ENCODE measurements around the gene RPUSD4.

RPUSD4 gene

DNA sequence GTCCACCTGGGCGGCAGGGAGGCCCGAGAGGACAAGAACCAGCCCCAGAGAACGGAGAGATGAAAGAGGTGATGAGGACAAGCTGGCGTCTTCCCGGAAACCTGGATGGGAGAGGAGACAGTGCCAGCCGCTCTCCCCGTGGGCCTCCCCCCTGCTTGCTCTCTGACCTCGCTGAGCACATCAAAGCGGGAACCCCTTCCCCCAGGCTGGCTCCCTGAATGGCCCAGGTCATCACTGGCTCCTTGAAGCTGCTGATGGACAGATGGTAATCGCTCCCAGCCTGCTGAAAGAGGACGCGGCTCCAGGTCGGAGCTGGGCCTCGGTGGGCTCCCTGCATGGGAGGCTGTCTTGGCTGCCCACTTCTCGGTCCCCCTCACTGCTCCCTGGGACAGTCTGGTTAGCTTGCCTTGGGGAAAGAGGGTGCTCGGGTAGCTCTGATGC is 18.4 kb downstream of the RPUSD4 start:
- Histone ChIP-seq H3K4me1 (ENCODE audit: control insufficient read depth, insufficient read depth, low read length) (no peaks in the 10 kb centered on the region), H3K27ac (ENCODE audit: insufficient read depth, low read depth, low read length, poor library complexity, severe bottlenecking) (no peak overlapping the region), H3K4me3 (ENCODE audit: insufficient read depth, low read depth, low read length) (no peak overlapping the region), H3K9me3 (ENCODE audit: control insufficient read depth, low read length) (no peaks in the 10 kb centered on the region), H3K27me3 (ENCODE audit: control insufficient read depth, insufficient read depth, low read length, poor library complexity, severe bottlenecking) (no peaks in the 10 kb centered on the region), H3K36me3 (ENCODE audit: control insufficient read depth, insufficient read depth, low read length) (peaks cover 33% of the 10 kb centered on the region)
- WGBS, 2 experiments = 83% methylated on average over 16 of the region's 16 CpGs

DNA sequence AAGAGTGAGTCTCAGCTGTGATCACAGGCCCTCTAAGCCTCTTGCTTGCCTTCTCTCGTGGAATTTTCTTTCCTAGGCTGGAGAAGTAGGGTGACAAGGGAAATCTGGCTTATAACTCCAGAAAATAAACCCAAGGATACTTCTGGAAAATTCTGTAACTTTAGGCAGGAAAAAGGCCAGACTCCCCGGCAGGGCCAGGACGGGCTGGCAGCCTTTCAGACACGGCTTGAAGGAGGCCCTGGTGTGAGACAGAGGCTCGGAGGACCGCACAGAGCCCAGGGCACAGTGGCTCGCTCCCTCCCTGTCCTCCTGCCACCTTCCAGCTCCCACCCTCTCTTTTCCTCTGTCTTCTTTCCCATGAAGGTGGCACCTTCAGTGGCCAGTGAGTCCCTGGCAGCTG is 19.1 kb downstream of the RPUSD4 start:
- peaks cover 26% of the 10 kb centered on the region for H3K36me3 ChIP-seq (ENCODE audit: control insufficient read depth, insufficient read depth, low read length)
- H3K4me1 ChIP-seq (ENCODE audit: control insufficient read depth, insufficient read depth, low read length) = no peaks in the 10 kb centered on the region
- no peaks in the 10 kb centered on the region for H3K9me3 ChIP-seq (ENCODE audit: control insufficient read depth, low read length)
- H3K27me3 ChIP-seq (ENCODE audit: control insufficient read depth, insufficient read depth, low read length, poor library complexity, severe bottlenecking) = no peaks in the 10 kb centered on the region
- no peak overlapping the region for H3K4me3 ChIP-seq (ENCODE audit: insufficient read depth, low read depth, low read length)
- H3K27ac ChIP-seq (ENCODE audit: insufficient read depth, low read depth, low read length, poor library complexity, severe bottlenecking) = no peak overlapping the region
- WGBS, 2 experiments = 95 to 96% methylated on average over 7 of the region's 7 CpGs

DNA sequence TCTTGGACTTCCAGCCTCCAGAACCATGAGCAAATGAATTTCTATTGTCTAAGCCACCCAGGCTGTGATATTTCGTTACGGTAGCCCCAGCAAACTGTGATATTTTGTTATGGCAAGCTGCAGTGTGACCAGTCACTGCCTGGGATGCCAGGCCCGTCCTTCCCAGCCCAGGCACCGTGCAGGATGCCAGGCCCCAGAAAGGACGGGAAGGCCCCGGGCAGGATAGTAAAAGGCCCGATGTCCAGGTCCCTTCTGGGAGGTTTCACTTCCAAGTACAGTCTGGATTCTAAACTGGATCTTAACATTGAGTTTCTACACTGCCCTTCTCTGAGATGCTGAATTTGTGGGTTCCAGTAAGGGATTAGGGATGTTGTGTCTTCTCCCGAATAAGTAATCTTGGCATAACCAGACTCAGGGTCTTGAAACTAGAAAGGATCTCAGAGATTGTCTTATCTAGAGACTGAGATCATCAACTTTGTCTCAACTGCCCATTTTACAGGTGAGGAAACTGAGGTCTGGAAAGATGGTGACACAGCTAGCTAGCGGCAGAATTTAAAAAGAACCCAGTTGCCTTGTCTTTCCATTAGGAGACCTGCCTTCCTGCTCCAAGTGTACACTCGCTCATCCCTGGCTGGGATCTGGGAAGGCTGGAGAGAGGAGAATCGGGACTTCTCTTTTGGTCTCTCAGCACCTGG is 19.9 kb downstream of the RPUSD4 start:
- WGBS, 2 experiments = 86 to 87% methylated on average over 11 of the region's 11 CpGs
- Histone ChIP-seq H3K4me1 (ENCODE audit: control insufficient read depth, insufficient read depth, low read length) (peaks cover 1% of the 10 kb centered on the region), H3K27ac (ENCODE audit: insufficient read depth, low read depth, low read length, poor library complexity, severe bottlenecking) (no peak overlapping the region), H3K36me3 (ENCODE audit: control insufficient read depth, insufficient read depth, low read length) (peaks cover 18% of the 10 kb centered on the region), H3K4me3 (ENCODE audit: insufficient read depth, low read depth, low read length) (no peak overlapping the region), H3K9me3 (ENCODE audit: control insufficient read depth, low read length) (no peaks in the 10 kb centered on the region), H3K27me3 (ENCODE audit: control insufficient read depth, insufficient read depth, low read length, poor library complexity, severe bottlenecking) (no peaks in the 10 kb centered on the region)

DNA sequence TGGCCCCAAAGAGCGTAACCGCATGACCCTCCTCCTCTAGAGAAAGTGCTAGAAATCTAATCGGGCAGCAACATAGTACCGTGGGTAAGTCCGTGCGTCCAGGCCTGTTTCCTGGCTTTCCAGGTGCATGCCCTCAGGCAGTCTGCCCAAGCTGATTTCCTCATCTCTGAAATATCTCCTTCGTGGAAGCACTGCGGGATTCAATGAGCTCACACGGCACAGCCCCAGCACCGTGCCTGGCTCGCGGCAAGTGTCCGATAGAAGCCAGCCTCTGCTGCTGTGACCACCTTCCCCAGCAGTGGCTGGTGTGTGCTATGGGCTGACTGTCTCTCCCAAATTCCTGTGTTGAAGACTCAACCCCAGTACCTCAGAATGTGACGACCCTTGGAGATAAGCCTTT is 20.7 kb downstream of the RPUSD4 start:
- Histone ChIP-seq H3K27me3 (ENCODE audit: control insufficient read depth, insufficient read depth, low read length, poor library complexity, severe bottlenecking) (no peaks in the 10 kb centered on the region), H3K27ac (ENCODE audit: insufficient read depth, low read depth, low read length, poor library complexity, severe bottlenecking) (no peak overlapping the region), H3K4me1 (ENCODE audit: control insufficient read depth, insufficient read depth, low read length) (peaks cover 9% of the 10 kb centered on the region), H3K4me3 (ENCODE audit: insufficient read depth, low read depth, low read length) (no peak overlapping the region), H3K36me3 (ENCODE audit: control insufficient read depth, insufficient read depth, low read length) (peaks cover 14% of the 10 kb centered on the region), H3K9me3 (ENCODE audit: control insufficient read depth, low read length) (no peaks in the 10 kb centered on the region)
- 95 to 97% methylated on average over 14 of the region's 14 CpGs for WGBS, 2 experiments

DNA sequence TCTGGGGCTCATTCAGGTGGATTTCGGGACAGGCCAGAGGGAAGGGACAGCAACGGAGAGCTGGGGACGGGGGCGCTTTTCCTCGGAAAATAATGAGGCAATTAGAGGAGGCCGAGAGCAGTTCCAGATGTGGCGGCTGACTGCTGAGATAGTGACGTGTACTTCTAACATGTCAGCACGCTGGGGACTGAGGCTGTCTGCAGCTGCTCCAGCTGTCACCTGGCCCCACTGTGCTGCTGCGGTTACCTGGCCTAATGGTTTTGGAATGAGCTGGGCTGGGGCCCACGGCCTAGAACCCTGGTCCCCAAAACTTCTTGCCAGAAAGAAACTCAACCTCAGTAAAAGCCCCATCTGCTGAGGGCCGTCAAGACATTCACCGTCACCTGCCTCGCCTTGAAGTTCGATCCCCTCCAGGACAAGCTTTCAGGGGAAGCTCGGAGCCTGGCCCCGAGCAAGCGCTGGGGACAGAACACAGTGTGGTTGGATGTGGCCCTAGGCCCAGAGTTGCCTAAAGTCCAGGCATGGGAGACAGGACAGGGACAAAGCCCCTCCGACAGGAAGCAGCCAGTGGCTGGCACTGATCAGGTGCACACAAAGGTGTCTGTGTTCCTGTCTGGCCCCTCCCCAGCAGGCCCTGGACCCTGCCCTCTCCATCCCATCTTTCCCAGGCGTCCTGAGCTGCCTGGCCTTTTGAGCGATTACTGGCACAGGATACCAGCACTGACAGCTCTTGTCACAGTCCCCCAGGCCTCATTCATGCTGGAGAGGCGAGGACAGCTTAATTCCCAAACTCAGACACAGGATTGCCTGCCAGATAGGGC is 22.1 kb downstream of the RPUSD4 start:
- Histone ChIP-seq H3K27me3 (ENCODE audit: control insufficient read depth, insufficient read depth, low read length, poor library complexity, severe bottlenecking) (no peaks in the 10 kb centered on the region), H3K27ac (ENCODE audit: insufficient read depth, low read depth, low read length, poor library complexity, severe bottlenecking) (no peak overlapping the region), H3K4me3 (ENCODE audit: insufficient read depth, low read depth, low read length) (no peak overlapping the region), H3K4me1 (ENCODE audit: control insufficient read depth, insufficient read depth, low read length) (peaks cover 19% of the 10 kb centered on the region), H3K9me3 (ENCODE audit: control insufficient read depth, low read length) (no peaks in the 10 kb centered on the region), H3K36me3 (ENCODE audit: control insufficient read depth, insufficient read depth, low read length) (peaks cover 5% of the 10 kb centered on the region)
- WGBS, 2 experiments = 86 to 88% methylated on average over 22 of the region's 22 CpGs

DNA sequence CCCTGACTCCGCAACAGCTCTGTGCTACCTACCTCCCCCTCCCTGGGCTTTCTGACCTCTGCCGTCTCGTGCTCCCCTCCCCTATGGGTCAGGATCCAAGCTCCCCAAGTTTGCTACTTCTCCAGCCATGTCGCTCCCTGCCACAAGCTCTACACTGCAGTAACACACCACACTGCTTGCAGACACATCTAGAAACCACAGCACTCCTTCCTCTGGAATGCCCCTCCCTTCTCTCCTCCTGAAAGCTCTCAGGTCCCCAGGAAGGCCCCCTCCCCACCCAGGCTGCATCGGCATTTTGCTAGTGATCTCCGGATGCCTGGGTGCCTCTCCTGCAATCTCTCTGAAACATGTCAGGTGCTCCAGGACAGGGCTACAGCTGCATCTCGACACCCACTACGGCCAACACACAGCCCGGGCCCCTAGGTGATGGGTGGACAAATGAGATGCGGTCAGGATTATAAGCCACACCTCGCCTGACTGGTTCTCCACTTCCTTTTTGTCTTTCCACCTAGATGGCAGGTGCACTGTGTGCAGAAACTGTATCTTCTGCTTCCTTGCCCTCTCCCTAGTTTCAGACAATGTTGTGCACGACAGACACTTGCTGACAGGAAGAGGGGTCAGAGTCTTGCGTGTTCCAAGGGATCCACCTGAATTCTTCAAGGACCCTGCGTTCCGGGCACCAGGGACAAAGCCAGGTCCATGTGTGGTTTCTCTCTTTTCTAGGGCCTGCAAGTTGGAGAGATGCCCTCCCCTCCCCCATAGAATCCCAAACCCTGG is 22.9 kb downstream of the RPUSD4 start:
- H3K27me3 ChIP-seq (ENCODE audit: control insufficient read depth, insufficient read depth, low read length, poor library complexity, severe bottlenecking) = no peaks in the 10 kb centered on the region
- peaks cover 19% of the 10 kb centered on the region for H3K4me1 ChIP-seq (ENCODE audit: control insufficient read depth, insufficient read depth, low read length)
- WGBS, 2 experiments = 86 to 88% methylated on average over 15 of the region's 15 CpGs
- H3K9me3 ChIP-seq (ENCODE audit: control insufficient read depth, low read length) = no peaks in the 10 kb centered on the region
- H3K36me3 ChIP-seq (ENCODE audit: control insufficient read depth, insufficient read depth, low read length) = peaks cover 5% of the 10 kb centered on the region
- no peak overlapping the region for H3K27ac ChIP-seq (ENCODE audit: insufficient read depth, low read depth, low read length, poor library complexity, severe bottlenecking)
- no peak overlapping the region for H3K4me3 ChIP-seq (ENCODE audit: insufficient read depth, low read depth, low read length)

DNA sequence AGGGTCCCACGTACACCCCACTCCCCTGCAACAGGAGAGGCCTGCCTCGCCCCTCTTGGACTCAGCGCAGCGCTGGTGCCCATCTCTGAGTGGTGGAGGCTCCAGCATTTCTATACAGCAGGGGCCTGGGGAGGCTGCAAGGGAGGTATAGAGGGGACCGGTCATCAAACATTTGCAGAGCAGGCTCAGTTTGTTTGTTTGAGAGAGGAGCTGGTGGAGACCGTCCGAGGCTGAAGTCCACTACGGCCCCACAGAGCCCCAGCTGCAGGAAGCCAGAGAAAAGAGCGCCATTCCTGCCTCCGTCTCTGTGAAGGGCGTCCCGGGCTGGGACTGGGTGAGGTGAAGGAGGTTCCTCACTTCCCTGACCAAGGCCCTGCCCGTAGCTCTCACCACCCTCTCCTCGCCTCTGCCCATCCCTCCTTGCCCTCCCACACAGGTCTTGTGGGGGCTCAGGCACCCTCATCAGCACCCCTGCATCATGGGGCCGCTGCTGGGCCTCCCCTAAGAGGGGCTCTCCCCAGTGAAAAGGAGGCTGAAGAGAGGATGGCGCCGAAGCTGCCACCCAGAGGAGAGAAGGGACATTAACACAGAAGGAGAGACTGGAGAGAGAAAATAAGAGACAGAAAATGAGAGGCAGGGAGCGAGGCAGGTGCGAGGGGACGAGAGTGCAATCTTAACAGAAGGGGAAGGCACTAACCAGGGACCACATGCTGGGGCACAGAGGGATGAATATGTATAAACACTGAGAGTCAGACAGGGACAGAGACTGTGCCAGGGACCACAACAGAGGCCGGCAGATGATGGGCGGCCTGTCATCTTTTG is 24.5 kb downstream of the RPUSD4 start:
- Histone ChIP-seq H3K9me3 (ENCODE audit: control insufficient read depth, low read length) (no peaks in the 10 kb centered on the region), H3K4me1 (ENCODE audit: control insufficient read depth, insufficient read depth, low read length) (peaks cover 19% of the 10 kb centered on the region), H3K27me3 (ENCODE audit: control insufficient read depth, insufficient read depth, low read length, poor library complexity, severe bottlenecking) (no peaks in the 10 kb centered on the region), H3K36me3 (ENCODE audit: control insufficient read depth, insufficient read depth, low read length) (peaks cover under 1% of the 10 kb centered on the region), H3K4me3 (ENCODE audit: insufficient read depth, low read depth, low read length) (no peak overlapping the region), H3K27ac (ENCODE audit: insufficient read depth, low read depth, low read length, poor library complexity, severe bottlenecking) (no peak overlapping the region)
- 78 to 80% methylated on average over 22 of the region's 22 CpGs for WGBS, 2 experiments

DNA sequence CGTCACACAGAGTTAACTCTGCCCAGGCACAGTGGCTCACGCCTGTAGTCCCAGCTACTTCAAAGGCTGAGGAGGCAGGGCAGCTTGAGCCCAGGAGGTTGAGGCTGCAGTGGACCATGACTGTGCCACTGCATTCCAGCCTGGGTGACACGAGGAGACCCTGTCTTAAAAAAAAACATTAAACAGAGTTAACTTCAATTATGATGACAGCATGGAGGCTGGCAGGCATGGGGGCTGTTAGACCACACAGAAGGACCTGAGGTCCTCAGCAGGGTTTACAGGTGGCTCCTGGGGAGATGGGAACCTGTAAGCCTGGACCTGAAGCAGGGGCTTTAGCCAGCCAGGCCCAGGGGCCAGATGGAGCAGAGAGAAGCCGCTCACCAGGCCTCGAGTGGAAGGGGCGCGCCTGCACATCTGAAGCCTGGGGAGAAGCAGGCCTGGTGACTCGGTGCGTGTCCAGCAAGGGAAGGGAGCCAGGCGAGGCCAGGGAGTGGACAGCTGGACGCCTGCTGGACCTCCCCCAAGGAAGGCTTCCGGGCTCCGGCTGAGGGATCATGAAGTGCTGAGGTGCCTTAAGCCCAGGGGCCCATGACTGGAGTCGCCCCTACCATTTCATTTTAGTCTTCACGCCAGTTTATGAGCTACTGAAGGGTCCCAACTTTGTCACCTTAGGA is 25.3 kb downstream of the RPUSD4 start:
- no peaks in the 10 kb centered on the region for H3K9me3 ChIP-seq (ENCODE audit: control insufficient read depth, low read length)
- no peak overlapping the region for H3K4me3 ChIP-seq (ENCODE audit: insufficient read depth, low read depth, low read length)
- WGBS, 2 experiments = 90% methylated on average over 15 of the region's 15 CpGs
- H3K4me1 ChIP-seq (ENCODE audit: control insufficient read depth, insufficient read depth, low read length) = peaks cover 19% of the 10 kb centered on the region
- H3K36me3 ChIP-seq (ENCODE audit: control insufficient read depth, insufficient read depth, low read length) = no peaks in the 10 kb centered on the region
- no peaks in the 10 kb centered on the region for H3K27me3 ChIP-seq (ENCODE audit: control insufficient read depth, insufficient read depth, low read length, poor library complexity, severe bottlenecking)
- H3K27ac ChIP-seq (ENCODE audit: insufficient read depth, low read depth, low read length, poor library complexity, severe bottlenecking) = no peak overlapping the region

DNA sequence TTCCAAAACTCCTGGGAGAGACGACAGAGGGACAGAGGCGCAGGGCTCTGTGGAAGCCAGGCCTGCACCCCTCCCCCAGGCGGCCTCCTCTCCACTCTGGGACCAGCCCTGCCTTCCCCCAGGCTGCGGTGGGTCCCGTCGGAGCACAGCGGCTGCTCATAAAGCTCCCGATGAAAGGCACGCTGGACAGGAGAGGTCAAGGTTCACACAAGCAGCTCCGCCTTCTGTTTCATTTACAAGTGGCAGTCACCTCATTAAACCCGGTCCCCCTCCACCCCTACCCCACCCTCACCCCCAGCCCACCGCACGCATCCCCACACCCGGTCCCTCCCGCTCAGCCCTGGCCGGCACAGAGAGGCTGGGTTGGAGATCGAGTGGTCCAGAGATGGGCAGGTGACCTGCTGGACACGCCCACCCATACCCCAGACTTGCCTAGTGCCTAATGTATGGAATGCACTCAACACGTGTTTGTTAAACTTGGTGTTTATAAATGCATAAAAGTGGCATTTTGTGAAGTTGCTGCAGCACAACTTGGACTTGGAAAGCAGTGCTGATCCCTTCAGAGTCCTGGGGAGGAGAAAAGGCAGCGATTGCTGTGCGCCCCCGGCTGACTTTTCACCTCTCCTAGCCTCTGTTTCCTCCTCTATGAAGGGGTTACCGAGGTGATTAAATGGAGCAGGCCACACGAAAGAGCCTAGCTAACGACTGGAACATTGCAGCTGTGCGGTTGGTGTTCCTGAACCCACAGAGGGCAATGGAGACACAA is 26.0 kb downstream of the RPUSD4 start:
- Histone ChIP-seq H3K4me3 (ENCODE audit: insufficient read depth, low read depth, low read length) (no peak overlapping the region), H3K36me3 (ENCODE audit: control insufficient read depth, insufficient read depth, low read length) (no peaks in the 10 kb centered on the region), H3K27ac (ENCODE audit: insufficient read depth, low read depth, low read length, poor library complexity, severe bottlenecking) (no peak overlapping the region), H3K4me1 (ENCODE audit: control insufficient read depth, insufficient read depth, low read length) (peaks cover 19% of the 10 kb centered on the region), H3K27me3 (ENCODE audit: control insufficient read depth, insufficient read depth, low read length, poor library complexity, severe bottlenecking) (no peaks in the 10 kb centered on the region), H3K9me3 (ENCODE audit: control insufficient read depth, low read length) (no peaks in the 10 kb centered on the region)
- WGBS, 2 experiments = 85 to 88% methylated on average over 25 to 26 of the region's 26 CpGs
